NCI-H128 (cell line): ENCODE data around the gene PKP3.

Experiments used
- DNase-seq: peaks from one replicate; lab custom pipeline; 2025; ENCODE audit not compliant: unreplicated experiment; lab: John Stamatoyannopoulos, UW

Gene PKP3

GRCh38 chr11:444396-445144 is 50.6 kb downstream of the PKP3 start:
- DNase-seq: peak; percentile 32

GRCh38 chr11:445765-446588 is 52.0 kb downstream of the PKP3 start:
- DNase-seq: no peak

GRCh38 chr11:446891-447290 is 52.9 kb downstream of the PKP3 start:
- no peak for DNase-seq

- DNase-seq: peak; percentile 90
Measured at GRCh38 chr11:447923-448731, 54.1 kb downstream of the PKP3 start.

- DNase-seq: peak; percentile 90
Measured at GRCh38 chr11:449889-450808, 56.1 kb downstream of the PKP3 start, which contains the start of gene PTDSS2. TSS of gene PTDSS2 (plus strand) at chr11:450279. CDS start at chr11:450456, 177 bp downstream.

GRCh38 chr11:450809-451451 is 56.9 kb downstream of the PKP3 start:
- peak; percentile 51 for DNase-seq

- DNase-seq: no peak
Measured at GRCh38 chr11:451738-452137, 57.7 kb downstream of the PKP3 start.

- no peak for DNase-seq
Measured at GRCh38 chr11:452203-452744, 58.3 kb downstream of the PKP3 start.

- no peak for DNase-seq
Measured at GRCh38 chr11:452916-453527, 59.0 kb downstream of the PKP3 start.

- no peak for DNase-seq
Measured at GRCh38 chr11:453564-453963, 59.6 kb downstream of the PKP3 start.

- no peak for DNase-seq
Measured at GRCh38 chr11:454043-454442, 60.0 kb downstream of the PKP3 start.
